ENCODE measurements around the gene RING1.
A peak's percentile ranks its signal among the peaks of the same experiment; 100 is the strongest.

Gene RING1

GRCh38 chr6:33236852-33237251 is 28.6 kb downstream of the RING1 start:
- TF ChIP-seq CTCF (IDR thresholded peaks at IDR 0.05; ENCODE audit: low read length, missing control alignments), result no peak
- H3K4me3 ChIP-seq (replicated peaks; ENCODE audit: low read depth, low read length), result no peak overlapping the region
- no peak for DNase-seq (ENCODE audit: low read depth)

GRCh38 chr6:33237741-33238140 is 29.4 kb downstream of the RING1 start:
- no peak for TF ChIP-seq CTCF (IDR thresholded peaks at IDR 0.05; ENCODE audit: low read length, missing control alignments)
- H3K4me3 ChIP-seq (replicated peaks; ENCODE audit: low read depth, low read length), result no peak overlapping the region
- DNase-seq (ENCODE audit: low read depth), result no peak

- no peak for TF ChIP-seq CTCF (IDR thresholded peaks at IDR 0.05; ENCODE audit: low read length, missing control alignments)
- no peak overlapping the region for H3K4me3 ChIP-seq (replicated peaks; ENCODE audit: low read depth, low read length)
- DNase-seq (ENCODE audit: low read depth), result no peak
Observed at GRCh38 chr6:33241968-33242367, 33.7 kb downstream of the RING1 start.

GRCh38 chr6:33243476-33243875 is 35.2 kb downstream of the RING1 start:
- TF ChIP-seq CTCF (IDR thresholded peaks at IDR 0.05; ENCODE audit: low read length, missing control alignments), result no peak
- H3K4me3 ChIP-seq (replicated peaks; ENCODE audit: low read depth, low read length), result no peak overlapping the region
- no peak for DNase-seq (ENCODE audit: low read depth)

- DNase-seq (ENCODE audit: low read depth), result peak; percentile 89
- peak; percentile 87 for TF ChIP-seq CTCF (IDR thresholded peaks at IDR 0.05; ENCODE audit: low read length, missing control alignments)
- peak overlapping the region; percentile 79 for H3K4me3 ChIP-seq (replicated peaks; ENCODE audit: low read depth, low read length)
Observed at GRCh38 chr6:33247977-33248642, 39.8 kb downstream of the RING1 start.

GRCh38 chr6:33248643-33248931 is 40.3 kb downstream of the RING1 start:
- DNase-seq (ENCODE audit: low read depth), result peak; percentile 58
- TF ChIP-seq CTCF (IDR thresholded peaks at IDR 0.05; ENCODE audit: low read length, missing control alignments), result no peak
- peak overlapping the region; percentile 79 for H3K4me3 ChIP-seq (replicated peaks; ENCODE audit: low read depth, low read length)
